ENCODE data around the gene VDAC1.
"Not testable (repeated sequence)": the region's sequence is repeated elsewhere in the genome, so short reads cannot be mapped to it uniquely, and the experiment has no call there.

VDAC1 gene

DNA sequence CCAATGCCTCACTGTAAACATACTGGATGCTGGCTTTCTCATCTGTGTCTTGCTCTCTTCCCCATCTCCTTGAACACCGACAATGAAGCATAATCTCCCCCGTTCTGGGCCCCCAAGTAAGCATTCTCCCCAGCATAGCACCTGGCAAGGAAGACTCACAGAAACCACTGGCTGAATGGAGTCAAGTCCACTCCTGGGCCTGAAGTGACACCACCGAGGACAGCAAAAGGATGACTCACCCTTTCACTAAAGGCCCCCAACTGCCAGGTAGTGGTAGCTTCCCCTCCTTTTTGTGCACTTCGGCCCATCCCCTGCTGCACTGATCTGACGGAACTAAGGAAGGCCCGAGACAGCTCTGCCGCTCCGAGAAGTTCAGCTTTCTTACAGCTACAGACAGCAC is 9.4 kb downstream of the VDAC1 start:
- no peak for DNase-seq (ENCODE audit: low read depth)

DNA sequence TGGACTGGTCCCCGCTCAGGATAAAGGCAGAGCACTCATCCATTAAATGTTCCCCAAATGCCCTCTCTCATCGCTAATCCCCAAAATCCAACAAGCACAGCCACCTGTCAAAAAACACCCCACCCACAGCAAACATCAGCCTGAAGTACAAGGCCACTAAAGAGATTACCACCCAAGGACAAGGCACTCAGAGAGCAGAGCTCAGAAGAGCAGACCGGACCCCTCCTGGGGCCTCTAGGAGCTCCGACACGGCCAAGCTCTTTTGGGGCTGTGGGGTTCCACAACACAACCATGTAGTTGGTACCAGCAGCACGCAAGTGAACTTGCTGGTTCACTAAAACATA is 9.8 kb downstream of the VDAC1 start:
- no peak for DNase-seq (ENCODE audit: low read depth)

DNA sequence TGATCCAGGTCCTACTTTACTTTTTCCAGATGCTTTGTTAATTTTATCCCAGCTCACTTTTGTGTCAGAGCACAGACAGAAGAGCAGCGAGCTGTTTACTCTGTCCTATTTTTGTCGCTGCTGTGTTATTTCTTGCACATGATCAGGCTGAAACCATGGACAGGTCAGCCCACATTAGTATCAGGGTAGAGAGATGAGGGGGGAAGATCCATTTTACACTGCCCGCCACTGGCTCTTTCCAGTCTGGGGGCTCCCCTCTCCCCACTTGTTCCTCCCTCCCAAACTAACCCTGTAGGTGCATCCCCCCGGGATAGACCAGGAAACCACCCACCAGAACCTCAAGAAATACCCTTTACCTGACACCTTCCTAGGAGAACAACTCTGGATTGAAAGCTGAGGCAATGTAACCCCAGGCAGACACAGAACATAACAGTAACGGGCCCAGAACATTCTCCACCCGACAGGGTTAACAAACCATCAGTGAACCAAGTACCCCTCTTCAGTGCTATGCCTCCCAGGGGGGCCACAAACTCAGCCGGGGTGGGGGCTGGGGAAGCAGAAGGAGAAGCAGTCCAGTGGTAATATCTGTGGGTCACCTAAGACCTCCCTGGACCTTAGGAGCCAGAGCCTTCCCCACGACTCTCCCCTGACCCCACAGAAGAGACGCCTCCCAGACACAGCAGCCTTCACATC is 10.3 kb downstream of the VDAC1 start:
- DNase-seq (ENCODE audit: low read depth), result no peak

DNA sequence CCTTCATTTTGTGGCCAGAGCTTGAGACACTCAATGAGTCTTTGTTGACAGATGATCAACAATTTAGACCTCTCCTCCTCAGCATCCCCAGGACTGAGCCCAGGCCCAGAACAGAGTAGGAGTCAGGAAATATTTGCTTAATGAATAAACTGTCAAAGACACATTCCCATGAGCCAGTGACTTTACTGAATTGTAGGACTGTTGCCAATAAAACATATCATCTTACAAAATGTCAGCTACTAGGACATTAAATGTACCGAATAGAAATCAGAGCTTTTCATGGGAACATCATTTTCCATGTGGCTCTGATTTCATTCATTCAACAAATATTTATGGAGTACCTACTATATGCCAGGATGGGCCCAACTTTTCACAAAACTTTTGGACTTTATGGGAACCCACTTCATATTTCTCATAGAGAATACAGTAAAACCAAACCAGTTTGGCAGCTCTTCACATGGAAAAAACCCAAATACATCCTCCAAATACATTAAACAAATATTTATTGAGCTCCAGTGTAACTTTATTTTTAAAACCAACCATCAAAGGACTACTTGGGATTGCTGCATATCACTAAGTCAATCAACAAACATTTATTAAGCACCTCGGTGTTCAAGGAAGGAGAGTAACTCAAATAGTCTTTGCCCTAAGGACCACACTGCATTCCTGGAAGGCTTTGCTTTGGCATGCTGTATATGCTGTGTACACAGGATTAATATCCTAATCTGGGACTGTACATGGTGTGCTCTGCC is 11.4 kb downstream of the VDAC1 start:
- DNase-seq (ENCODE audit: low read depth), result no peak

DNA sequence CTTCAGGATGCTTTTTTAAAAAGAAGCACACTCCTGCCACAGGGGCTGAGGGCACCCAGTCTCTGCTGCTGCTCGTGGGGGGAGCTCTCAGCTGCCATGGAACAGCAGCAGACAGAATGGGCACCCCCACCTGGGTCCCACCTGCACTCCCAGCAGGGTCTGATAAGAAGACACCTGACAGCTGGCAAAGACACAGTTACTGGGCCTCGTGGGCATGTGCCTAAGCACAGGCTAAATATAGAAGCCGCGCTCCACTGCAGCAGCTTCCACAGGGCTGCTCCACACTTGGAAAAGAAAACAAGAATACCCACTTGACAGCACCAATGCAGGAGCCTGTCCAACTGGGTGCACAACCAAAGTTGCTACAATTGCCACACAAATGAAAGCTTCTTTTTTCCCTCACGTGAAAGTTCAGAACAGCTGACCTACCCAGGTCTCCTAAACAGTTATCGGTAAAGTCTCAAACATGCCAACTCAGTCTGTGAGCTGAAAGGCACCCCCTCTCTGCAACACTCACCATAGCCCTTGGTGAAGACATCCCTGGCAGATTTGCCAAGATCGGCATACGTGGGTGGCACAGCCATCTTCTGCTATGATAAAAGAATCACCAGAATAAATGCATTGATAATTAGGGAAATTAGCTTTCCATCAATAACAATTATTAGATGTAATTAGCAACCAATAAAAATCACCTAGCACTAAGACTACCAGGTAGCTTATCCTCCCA is 12.2 kb downstream of the VDAC1 start:
- no peak for DNase-seq (ENCODE audit: low read depth)

DNA sequence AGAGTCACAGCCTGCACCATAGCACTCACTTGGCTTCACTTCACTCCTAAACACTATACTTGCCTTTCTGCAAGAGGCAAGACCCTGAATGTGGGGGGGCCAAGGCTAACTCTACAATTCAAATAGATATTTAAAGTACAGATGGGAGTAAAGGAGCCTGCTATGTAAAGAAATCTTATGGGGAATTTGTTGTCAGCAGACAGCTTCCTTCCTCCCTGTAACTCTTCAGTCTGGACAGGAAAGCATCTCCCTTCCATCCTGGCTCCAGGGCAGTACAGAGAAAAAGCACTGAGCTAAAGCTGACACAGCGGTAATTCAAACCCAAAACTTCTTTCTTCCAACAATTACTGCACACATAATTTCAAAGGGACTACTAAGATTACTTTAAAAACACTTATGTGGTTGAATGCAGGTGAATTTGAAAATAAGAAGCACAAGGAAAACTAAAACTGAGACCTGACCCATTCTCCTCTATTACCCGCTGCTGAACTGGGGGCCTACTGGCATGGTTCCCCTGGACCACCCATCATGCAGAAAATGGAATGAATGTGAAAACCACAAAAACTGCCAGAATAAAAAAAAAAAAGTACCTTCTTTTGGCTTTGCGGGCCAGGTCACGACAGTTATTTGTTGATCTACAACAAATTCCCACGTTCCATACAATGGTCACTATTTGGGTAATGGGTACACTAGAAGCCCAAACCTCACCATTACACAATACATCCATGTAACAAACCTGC is 13.4 kb downstream of the VDAC1 start:
- no peak for DNase-seq (ENCODE audit: low read depth)

DNA sequence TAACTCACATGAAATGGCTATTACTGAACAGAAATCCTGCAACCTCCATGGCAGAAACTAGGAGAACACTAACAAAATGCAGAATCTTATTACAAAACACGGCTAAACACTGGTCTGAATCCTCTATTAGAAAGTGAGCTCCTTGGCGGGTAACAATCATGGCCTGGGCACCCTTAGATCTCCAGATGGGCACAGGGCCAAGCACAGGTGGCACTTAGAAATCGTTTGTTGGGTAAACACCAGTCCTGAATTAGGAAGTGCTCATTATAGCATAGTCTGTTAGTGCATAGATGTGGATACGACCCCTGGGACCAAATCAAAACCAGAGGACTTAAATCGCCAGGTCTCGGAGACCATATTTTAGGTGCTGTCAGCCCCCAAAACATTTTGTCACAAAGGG is 14.4 kb downstream of the VDAC1 start:
- no peak for DNase-seq (ENCODE audit: low read depth)

DNA sequence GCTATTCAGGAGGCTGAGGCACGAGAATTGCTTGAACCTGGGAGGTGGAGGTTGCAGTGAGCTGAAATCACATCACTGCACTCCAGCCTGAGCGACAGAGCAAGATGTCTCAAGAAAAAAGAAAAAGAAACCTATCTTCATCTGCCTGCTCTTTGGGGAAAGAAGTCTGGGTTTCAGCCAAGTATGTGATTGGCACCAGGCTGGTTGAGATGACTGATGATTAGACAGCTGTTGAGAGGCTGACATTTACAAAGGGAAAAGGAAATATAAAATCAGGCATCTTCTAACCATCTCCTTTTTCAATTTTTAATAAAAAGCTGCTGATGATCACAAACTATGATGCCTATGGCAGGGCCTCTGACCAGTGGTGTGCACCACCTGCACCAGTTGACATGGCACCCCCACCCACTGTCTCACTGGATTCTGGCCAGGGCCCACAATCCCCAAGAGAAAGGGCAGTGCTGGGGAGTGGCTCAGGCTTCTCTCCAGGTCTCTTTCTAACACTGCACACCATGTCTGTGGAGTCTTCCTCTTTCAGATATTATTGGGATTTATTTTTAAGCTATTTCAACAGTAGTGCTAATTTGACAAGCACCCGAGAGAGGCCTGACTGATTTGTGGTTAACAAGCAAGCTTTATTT is 19.1 kb downstream of the VDAC1 start:
- no peak for DNase-seq (ENCODE audit: low read depth)

DNA sequence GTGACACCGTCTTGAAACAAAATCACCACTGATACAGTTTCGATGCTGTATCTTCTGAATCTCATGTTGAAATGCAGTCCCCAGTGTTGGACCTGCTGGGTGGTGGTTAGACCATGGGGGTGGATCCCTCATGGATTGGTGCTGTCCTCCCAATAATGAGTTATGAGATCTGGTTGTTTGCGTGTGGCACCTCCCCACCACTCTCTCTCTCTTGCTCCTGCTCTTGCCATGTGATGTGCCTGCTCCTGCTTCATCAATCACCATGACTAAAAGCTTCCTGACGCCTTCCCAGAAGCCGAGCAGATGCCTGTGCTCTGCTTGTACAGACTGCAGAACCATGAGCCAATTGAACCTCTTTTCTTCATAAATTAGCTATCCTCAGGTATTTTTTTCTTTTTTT is 21.1 kb downstream of the VDAC1 start:
- DNase-seq (ENCODE audit: low read depth), result no peak

DNA sequence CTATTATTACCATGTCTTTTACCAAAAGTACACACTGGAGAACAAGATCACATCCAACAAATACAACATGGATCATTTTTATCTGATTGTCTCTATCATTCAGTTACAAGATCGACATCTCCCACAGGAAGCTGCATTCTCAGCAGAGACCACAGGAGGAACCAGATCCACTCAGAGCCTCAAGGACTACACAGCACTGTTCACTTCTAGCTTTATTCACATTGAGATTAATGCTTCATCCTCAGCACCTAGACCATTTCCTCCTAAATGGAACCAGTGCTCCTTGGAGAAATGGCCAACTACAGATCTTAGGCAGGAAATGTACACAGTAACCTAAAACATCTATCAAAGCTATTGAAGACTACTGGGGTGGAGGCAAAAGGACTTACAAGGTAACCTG is 23.1 kb downstream of the VDAC1 start:
- no peak for DNase-seq (ENCODE audit: low read depth)

DNA sequence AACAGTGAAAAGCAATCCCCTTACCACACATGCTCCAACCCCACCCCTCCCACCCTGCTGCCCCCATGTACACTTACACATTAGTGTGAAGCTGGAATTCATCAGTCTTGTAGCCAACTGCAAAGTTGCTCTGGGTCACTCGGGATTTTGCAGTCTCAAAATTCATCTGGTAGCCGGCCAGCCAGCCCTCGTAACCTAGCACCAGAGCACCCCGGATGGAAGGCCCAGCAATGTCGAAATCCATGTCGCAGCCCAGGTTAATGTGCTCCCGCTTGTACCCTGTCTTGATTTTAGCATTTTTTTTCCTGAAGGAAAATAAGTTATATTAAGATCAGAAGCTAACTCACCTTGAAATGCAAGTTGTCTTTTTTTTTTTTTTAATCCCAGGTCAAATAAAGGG is 24.1 kb downstream of the VDAC1 start:
- no peak for DNase-seq (ENCODE audit: low read depth)

DNA sequence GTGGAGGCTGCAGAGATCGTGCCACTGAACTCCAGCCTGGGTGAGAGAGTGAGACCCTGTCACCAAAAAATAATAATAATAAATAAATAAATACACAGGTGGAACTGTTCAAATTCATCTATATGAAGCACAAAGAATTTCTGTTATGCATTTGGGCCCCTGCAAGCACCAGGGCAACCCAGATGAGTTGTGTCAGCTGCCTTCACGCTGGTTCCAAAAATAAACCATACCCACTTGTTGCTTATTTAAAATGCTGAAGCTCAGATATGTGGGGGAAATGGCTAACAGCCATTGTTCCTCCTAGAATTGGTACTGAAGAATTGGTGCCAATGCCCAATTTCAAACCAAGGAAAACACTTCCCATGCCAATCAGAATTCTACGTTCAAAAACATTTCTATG is 25.8 kb downstream of the VDAC1 start:
- DNase-seq (ENCODE audit: low read depth), result no peak

DNA sequence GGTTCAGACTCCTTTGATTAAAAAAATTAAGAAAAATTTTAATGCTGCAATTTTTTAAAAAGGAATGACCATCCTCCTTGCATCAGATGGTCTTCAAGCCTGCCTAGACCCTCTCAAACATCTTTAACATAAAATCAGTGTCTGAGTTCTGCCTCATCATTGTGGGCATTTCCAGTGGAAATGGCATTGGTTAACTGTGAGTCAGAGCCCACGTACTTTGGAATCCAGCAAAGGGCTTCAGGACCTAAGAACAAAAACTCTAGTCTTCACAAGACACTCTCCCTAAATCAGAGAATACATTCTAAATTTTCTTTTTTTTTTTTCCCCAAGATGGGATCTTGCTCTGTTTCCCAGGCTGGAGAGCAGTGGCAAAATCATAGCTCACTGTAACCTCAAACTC is 26.9 kb downstream of the VDAC1 start:
- no peak for DNase-seq (ENCODE audit: low read depth)

DNA sequence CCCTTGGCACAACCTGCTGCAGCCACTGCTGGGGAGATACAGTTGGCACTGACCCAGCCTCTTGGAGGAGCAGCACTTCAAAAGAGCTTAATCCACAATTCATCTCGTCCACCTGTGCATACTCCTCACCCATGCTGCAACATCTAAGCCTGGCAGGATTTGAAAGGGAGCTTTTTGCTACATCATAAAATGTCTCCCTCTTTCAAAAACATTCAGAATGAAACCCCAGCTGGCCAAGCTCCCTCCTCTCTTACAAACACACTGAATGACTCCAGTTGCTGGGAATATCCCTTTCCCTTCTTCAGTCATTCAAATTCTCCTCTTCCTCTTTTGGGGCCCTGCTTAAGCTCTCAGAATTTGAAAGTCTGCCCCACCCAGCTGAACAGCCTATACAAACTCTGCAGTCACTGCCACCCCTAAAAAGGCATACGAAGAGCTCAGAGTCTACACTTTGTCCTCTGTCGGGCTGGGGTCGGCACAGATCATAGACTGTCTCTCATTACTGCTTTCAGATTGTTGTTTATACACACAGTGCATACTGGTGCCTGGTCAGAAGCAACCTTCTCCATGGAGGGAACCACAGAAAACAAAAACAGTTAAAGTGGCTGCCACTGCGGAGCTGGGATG is 27.5 kb downstream of the VDAC1 start:
- no peak for DNase-seq (ENCODE audit: low read depth)

DNA sequence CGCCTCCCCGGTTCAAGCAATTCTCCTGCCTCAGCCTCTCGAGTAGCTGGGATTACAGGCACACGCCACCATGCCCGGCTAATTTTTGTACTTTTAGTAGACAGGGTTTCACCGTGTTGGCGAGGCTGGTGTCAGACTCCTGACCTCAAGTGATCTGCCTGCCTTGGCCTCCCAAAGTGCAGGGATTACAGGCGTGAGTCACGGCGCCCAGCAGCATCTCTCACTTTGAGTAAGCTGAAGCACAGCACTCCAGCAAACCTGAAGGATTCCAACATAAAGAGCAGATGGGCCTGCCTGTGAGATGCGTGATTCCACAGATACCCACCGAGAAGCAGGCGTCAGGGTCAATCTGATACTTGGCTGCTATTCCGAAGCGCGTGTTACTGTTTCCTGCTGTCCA is 29.2 kb downstream of the VDAC1 start:
- not testable (repeated sequence) for DNase-seq (ENCODE audit: low read depth)

DNA sequence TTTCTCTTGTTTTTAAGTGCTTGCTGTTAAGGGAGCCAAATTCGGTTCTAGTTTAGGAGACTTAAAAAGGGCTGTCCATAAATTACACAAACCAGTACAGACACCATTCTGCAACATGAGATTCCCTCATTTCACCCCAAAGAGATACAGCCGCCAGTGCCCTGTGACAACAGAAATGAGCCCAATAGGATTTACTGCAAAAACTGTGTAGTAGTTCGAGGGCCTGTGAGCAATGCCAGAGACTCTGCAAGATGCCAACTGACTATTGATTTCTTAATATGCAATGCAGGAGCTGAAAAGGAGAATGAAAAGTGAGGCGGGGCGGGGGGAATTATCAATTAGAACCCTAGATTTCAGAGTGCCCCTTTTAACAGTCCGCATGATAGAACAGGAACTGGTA is 30.6 kb downstream of the VDAC1 start:
- DNase-seq (ENCODE audit: low read depth), result no peak

DNA sequence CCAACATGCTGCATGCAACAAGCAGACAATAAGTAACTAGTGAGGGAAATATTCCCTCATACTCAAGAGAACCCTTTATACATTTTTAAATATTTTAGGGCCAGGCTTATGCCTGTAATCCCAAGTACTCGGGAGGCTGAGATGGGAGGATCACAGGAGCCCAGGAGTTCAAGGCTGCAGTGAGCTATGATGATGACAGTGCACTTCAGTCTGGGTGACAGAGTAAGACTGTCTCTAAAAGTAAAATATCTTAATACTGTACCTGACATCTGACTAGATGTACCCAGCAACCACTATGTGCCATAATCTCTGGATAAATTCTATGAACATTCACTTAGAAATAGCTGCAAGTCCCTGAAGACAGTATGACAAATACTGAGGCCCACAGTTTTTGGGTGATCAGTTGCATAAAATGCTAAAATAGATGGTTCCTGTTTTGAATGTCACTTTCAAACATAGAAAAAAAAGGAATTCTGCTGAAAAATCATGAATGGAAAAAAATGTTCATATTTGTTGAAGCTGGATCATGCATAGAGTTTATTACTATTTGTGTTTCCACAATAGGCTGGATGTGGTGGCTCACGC is 34.4 kb downstream of the VDAC1 start:
- DNase-seq (ENCODE audit: low read depth), result no peak

DNA sequence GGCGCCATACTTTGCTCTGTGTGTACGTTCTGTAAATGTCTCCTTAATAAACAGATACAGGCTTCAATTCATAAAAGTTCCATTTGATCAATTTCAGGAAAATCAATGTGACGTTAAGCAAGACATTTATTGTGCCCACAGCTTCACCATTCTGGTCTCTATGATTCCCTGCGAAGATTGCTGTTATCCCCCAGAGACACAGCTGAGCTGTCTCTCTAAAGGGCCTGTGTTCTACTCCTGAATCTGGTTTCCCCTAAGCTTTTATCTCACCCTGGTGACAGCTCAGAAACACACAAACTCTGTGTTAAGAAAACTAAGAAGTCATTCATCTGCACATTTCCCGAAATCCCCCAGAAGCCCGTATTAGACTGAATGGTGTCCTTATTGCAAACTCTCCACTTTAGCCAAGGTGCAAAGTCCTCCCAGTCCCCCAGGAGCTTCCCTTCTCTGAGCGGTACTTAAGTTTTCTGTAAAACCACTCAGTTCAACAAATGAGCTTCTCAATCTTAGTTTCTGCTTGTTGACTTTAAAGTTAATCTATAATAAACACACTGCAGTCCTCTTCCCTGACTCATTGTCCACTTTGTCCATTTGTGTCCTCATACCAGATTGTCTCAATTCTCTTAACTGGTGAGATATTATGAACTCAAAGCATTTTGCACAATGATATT is 35.0 kb downstream of the VDAC1 start:
- no peak for DNase-seq (ENCODE audit: low read depth)

DNA sequence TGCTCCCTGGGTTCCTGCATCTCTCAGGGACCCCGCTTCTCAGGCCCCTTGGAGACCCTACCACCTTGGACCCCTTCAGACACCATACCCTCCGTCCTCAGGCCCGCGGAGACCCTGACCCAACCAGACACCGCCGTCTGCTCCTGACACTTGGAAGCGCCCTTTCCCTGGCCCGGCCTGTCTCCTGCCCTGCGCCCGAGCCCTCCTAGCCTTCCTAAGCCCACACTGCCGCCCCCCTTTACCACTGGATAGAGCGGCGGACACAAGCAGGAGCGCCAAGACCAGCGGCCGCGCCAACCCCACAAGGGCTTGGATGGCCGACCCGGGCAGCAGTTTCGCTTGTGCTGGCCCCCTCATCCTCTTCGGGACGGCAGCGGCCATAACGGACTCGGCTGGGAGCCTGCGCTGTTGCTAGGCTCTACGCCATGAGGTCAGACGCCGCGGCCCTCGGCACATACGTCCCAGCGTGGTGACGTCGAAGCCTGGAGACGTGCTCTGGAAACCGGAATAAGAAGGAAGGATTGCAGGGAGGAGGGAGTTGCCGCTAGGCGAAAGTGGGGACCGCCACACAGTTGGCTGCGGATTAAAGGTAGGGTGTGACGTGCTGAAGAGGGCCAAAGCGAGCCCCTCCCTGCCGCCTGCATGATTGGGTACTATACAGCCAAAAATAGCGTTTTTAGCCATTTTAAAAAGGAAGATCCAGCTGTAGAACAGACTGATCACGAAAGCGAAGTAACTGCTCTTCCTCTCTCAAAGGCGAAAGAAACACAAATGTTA is 36.4 kb downstream of the VDAC1 start, which contains the start of gene C5orf15:
TSS of gene C5orf15 (minus strand) at position 422 of the 777 bp plus-strand sequence. CDS start at position 381, 41 bp downstream.
- DNase-seq (ENCODE audit: low read depth), result peak; percentile 91

DNA sequence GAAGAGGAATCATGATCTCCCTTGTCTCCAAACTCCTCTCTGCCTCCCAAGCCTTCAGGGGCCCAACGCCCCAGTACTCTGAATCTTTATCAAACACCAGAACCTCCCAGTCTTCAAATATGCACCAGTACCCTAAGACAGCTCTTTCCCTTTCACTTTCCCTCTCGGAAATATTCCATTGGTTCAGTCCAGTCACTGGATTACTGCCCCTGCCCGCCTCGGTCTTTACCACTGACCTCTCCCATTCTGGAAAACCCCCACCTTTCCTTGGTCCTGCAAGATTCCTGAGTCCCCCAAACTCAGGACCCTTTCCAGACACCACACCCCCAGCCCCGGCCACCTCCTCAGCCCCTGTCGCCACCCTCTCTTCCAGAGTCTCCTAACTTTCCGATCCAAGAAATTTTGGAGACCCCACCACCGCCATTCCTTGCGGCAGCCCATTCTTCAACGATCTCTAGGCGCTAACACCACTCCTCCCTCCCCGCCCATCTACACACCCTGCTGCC is 37.0 kb downstream of the VDAC1 start:
- no peak for DNase-seq (ENCODE audit: low read depth)

All from T-helper 22 cell (primary cell).